ENCODE measurements around the gene SMCHD1.
"Not testable (repeated sequence)": the region's sequence is repeated elsewhere in the genome, so short reads cannot be mapped to it uniquely, and the experiment has no call there.

SMCHD1 gene

DNA sequence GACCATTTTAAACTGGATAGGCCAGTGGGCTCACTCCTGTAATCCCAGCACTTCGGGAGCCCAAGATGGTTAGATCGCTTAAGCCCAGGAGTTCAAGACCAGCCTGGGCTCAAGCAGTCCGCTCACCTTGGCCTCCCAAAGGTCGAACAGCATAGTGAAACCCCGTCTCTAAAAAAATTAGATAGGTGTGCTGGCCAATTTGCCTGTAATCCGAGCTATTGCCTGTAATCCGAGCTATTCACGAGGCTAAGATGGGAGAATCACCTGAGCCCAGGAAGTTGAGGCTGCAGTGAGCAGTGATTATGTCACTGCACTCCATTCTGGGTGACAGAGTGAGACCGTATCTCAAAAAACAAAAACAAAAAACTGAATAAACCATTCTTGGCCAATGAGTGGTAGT is 138.6 kb downstream of the SMCHD1 start:
- Mint-ChIP-seq H3K36me3 (ENCODE audit: low read depth) (peaks cover 45% of the 10 kb centered on the region), H3K27me3 (ENCODE audit: low read depth) (no peaks in the 10 kb centered on the region), H3K4me3 (no peak overlapping the region), H3K4me1 (ENCODE audit: low read depth) (peaks cover 4% of the 10 kb centered on the region), H3K9me3 (no peaks in the 10 kb centered on the region), H3K27ac (no peak overlapping the region)

- no peak overlapping the region for H3K27ac Mint-ChIP-seq
Observed at GRCh38 chr18:2797951-2798350, 142.4 kb downstream of the SMCHD1 start.

GRCh38 chr18:2799369-2799768 is 143.8 kb downstream of the SMCHD1 start:
- H3K27ac Mint-ChIP-seq, result no peak overlapping the region
- no peaks in the 10 kb centered on the region for H3K4me1 Mint-ChIP-seq (ENCODE audit: low read depth)
- H3K27me3 Mint-ChIP-seq (ENCODE audit: low read depth), result no peaks in the 10 kb centered on the region
- H3K36me3 Mint-ChIP-seq (ENCODE audit: low read depth), result peaks cover 43% of the 10 kb centered on the region
- no peak overlapping the region for H3K4me3 Mint-ChIP-seq
- no peaks in the 10 kb centered on the region for H3K9me3 Mint-ChIP-seq

More at GRCh38 chr18:2797951-2798350, 142.4 kb downstream of the SMCHD1 start:
- H3K27me3 Mint-ChIP-seq (ENCODE audit: low read depth), result no peaks in the 10 kb centered on the region
- peaks cover 2% of the 10 kb centered on the region for H3K4me1 Mint-ChIP-seq (ENCODE audit: low read depth)
- no peak overlapping the region for H3K4me3 Mint-ChIP-seq
- H3K36me3 Mint-ChIP-seq (ENCODE audit: low read depth), result peaks cover 43% of the 10 kb centered on the region
- H3K9me3 Mint-ChIP-seq, result no peaks in the 10 kb centered on the region

- peaks cover 9% of the 10 kb centered on the region for H3K9me3 Mint-ChIP-seq
- peaks cover 26% of the 10 kb centered on the region for H3K36me3 Mint-ChIP-seq (ENCODE audit: low read depth)
- no peaks in the 10 kb centered on the region for H3K4me1 Mint-ChIP-seq (ENCODE audit: low read depth)
- no peak overlapping the region for H3K27ac Mint-ChIP-seq
- no peaks in the 10 kb centered on the region for H3K27me3 Mint-ChIP-seq (ENCODE audit: low read depth)
- H3K4me3 Mint-ChIP-seq, result no peak overlapping the region
Observed at GRCh38 chr18:2805970-2806943, 150.7 kb downstream of the SMCHD1 start.

GRCh38 chr18:2808640-2809039 is 153.1 kb downstream of the SMCHD1 start:
- not testable (repeated sequence) for H3K4me1 Mint-ChIP-seq (ENCODE audit: low read depth); H3K4me3 Mint-ChIP-seq; H3K27me3 Mint-ChIP-seq (ENCODE audit: low read depth); H3K27ac Mint-ChIP-seq
- H3K36me3 Mint-ChIP-seq (ENCODE audit: low read depth), result peaks cover 22% of the 10 kb centered on the region
- H3K9me3 Mint-ChIP-seq, result peaks cover 24% of the 10 kb centered on the region

DNA sequence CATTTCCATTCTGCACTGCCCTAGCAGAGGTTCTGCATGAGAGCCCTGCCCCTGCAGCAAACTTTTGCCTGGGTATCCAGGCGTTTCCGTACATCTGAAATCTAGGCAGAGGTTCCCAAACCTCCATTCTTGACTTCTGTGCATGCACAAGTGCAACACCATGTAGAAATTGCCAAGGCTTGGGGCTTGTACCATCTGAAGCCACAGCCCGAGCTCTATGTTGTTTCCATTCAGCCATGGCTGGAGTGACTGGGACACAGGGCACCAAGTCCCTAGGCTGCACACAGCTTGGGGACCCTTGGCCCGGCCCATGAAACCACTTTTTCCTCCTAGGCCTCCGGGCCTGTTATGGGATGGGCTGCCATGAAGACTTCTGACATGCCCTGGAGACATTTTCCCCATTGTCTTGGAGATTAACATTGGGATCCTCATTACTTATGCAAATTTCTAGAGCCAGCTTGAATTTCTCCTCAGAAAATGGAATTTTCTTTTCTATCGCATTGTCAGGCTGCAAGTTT is 154.2 kb downstream of the SMCHD1 start:
- Mint-ChIP-seq H3K36me3 (ENCODE audit: low read depth) (peaks cover 19% of the 10 kb centered on the region), H3K9me3 (peaks cover 30% of the 10 kb centered on the region)
- H3K4me1 Mint-ChIP-seq (ENCODE audit: low read depth); H3K27ac Mint-ChIP-seq; H3K27me3 Mint-ChIP-seq (ENCODE audit: low read depth); H3K4me3 Mint-ChIP-seq: not testable (repeated sequence)

DNA sequence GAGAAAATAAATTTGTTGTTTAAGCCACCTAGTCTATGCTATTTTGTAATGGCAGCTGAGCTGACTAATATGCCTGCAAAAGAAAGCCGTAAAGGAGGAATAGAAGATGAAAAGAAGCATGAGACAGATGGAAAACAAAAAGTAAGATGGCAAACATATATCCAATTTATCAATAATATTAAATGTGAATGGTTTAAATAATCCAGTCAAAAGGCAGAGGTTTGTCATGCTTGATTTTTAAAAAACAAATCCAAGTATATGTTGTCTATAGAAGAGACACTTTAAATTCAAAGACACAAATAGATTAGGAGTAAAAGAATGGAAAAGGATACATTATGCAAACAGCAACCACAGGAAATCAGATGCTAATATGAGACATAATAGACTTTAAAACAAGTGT is 155.9 kb downstream of the SMCHD1 start:
- Mint-ChIP-seq H3K4me1 (ENCODE audit: low read depth) (no peaks in the 10 kb centered on the region), H3K9me3 (peaks cover 35% of the 10 kb centered on the region), H3K27me3 (ENCODE audit: low read depth) (no peaks in the 10 kb centered on the region), H3K27ac (no peak overlapping the region), H3K36me3 (ENCODE audit: low read depth) (peaks cover 10% of the 10 kb centered on the region), H3K4me3 (no peak overlapping the region)

- no peaks in the 10 kb centered on the region for H3K36me3 Mint-ChIP-seq (ENCODE audit: low read depth)
Observed at GRCh38 chr18:2814928-2815327, 159.4 kb downstream of the SMCHD1 start.

GRCh38 chr18:2818281-2818680 is 162.8 kb downstream of the SMCHD1 start:
- no peak overlapping the region for H3K4me3 Mint-ChIP-seq
- no peaks in the 10 kb centered on the region for H3K27me3 Mint-ChIP-seq (ENCODE audit: low read depth)
- H3K9me3 Mint-ChIP-seq, result peaks cover 29% of the 10 kb centered on the region
- no peak overlapping the region for H3K27ac Mint-ChIP-seq
- H3K36me3 Mint-ChIP-seq (ENCODE audit: low read depth), result no peaks in the 10 kb centered on the region
- no peaks in the 10 kb centered on the region for H3K4me1 Mint-ChIP-seq (ENCODE audit: low read depth)

More at GRCh38 chr18:2814928-2815327, 159.4 kb downstream of the SMCHD1 start:
- Mint-ChIP-seq H3K4me1 (ENCODE audit: low read depth) (no peaks in the 10 kb centered on the region), H3K4me3 (no peak overlapping the region), H3K9me3 (peaks cover 49% of the 10 kb centered on the region), H3K27ac (no peak overlapping the region), H3K27me3 (ENCODE audit: low read depth) (no peaks in the 10 kb centered on the region)

DNA sequence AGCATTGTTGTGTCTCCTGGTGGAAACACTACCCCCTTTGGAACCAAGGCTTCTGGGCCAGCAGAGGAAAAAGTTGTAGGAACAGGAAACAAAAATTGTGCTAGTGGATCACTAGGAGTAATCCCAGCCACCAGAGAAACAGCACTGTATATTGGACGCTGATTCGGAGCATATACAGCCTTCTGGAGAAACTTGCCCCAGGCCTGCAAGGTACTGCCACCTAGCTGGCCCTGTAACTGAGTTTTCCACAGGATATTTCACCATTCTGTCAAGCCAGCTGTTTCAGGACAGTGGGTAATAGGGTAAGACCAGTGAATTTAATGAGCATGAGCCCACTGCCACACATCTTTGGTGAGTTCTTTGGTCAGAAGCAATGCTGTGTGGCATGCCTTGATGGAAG is 166.2 kb downstream of the SMCHD1 start:
- peaks cover 17% of the 10 kb centered on the region for H3K9me3 Mint-ChIP-seq
- H3K27ac Mint-ChIP-seq, result no peak overlapping the region
- H3K4me3 Mint-ChIP-seq, result no peak overlapping the region
- no peaks in the 10 kb centered on the region for H3K36me3 Mint-ChIP-seq (ENCODE audit: low read depth)
- H3K27me3 Mint-ChIP-seq (ENCODE audit: low read depth), result no peaks in the 10 kb centered on the region
- H3K4me1 Mint-ChIP-seq (ENCODE audit: low read depth), result no peaks in the 10 kb centered on the region

DNA sequence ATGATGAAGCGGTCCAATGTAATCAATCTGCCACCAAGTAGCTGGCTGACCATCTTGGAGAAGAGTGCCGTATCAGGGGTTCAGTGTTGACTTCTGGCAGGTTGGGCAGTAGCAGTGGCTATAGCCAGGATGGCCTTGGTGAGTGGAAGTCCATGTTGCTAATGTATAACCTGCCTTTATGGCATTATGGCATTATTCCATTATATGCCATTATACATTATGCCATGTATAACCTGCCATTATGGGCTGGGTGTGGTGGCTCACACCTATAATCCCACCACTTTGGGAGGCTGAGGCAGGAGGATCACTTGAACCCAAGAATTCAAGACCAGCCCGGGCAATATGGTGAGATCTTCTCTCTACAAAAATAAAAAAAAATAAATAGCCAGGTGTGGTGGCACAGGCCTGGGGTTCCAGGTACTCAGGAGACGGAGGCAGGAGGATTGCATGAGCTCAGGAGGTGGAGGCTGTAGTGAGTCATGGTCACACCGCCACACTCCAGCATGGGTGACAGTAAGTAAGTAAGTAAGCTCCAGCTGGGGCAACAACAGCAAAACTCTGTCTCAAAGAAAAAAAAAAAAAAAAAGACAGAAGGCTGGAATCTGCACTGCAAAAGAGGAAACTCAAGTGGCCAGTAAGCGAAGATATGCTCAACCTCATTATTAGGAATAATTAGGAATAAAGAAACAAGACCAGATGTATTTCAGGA is 166.8 kb downstream of the SMCHD1 start:
- Mint-ChIP-seq H3K27me3 (ENCODE audit: low read depth) (no peaks in the 10 kb centered on the region), H3K9me3 (peaks cover 14% of the 10 kb centered on the region), H3K27ac (no peak overlapping the region), H3K4me1 (ENCODE audit: low read depth) (no peaks in the 10 kb centered on the region), H3K4me3 (no peak overlapping the region), H3K36me3 (ENCODE audit: low read depth) (no peaks in the 10 kb centered on the region)

DNA sequence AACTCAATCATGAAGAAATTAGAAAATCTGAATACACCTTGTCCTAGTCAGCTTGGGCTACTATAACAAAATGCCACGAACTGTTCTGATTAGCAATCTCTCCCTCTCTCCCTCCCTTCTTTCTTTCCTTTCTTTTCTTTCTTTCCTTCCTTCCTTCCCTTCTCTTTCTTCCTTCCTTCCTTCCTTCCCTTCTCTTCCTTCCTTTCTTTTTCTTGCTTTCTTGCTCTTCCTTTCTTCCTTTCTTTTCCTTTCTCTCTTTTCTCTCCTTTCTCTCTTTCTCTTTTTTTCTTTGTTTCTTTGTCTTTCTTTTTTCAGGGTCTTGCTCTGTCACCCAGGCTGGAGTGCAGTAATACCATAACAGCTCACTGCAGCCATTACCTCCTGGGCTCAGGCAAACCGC is 167.7 kb downstream of the SMCHD1 start:
- Mint-ChIP-seq H3K9me3 (peaks cover 6% of the 10 kb centered on the region), H3K36me3 (ENCODE audit: low read depth) (no peaks in the 10 kb centered on the region), H3K4me3 (no peak overlapping the region), H3K4me1 (ENCODE audit: low read depth) (no peaks in the 10 kb centered on the region), H3K27ac (no peak overlapping the region), H3K27me3 (ENCODE audit: low read depth) (no peaks in the 10 kb centered on the region)

GRCh38 chr18:2823966-2824365 is 168.4 kb downstream of the SMCHD1 start:
- H3K9me3 Mint-ChIP-seq, result peaks cover 3% of the 10 kb centered on the region
- no peaks in the 10 kb centered on the region for H3K36me3 Mint-ChIP-seq (ENCODE audit: low read depth)
- no peaks in the 10 kb centered on the region for H3K27me3 Mint-ChIP-seq (ENCODE audit: low read depth)
- H3K27ac Mint-ChIP-seq, result no peak overlapping the region
- no peaks in the 10 kb centered on the region for H3K4me1 Mint-ChIP-seq (ENCODE audit: low read depth)
- H3K4me3 Mint-ChIP-seq, result no peak overlapping the region

DNA sequence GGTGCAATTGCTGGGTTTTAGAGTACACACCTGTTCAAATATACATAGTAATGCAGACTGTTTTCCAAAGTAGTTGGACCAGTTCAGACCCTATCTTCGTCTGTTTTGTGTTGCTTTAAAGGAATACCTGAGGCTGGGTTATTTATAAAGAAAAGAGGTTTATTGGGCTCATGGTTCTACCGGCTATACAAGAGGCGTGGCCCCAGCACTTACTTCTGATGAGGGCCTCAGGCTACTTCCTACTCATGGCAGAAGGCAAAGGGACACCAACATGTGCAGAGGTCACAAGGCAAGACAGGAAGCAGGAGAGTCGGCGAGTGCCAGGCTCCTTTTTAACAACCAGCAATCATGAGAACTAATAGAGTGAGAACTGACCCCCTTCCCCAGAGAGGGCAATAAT is 169.3 kb downstream of the SMCHD1 start:
- no peak overlapping the region for H3K27ac Mint-ChIP-seq
- peaks cover 3% of the 10 kb centered on the region for H3K9me3 Mint-ChIP-seq
- no peak overlapping the region for H3K4me3 Mint-ChIP-seq
- no peaks in the 10 kb centered on the region for H3K27me3 Mint-ChIP-seq (ENCODE audit: low read depth)
- H3K36me3 Mint-ChIP-seq (ENCODE audit: low read depth), result no peaks in the 10 kb centered on the region
- H3K4me1 Mint-ChIP-seq (ENCODE audit: low read depth), result no peaks in the 10 kb centered on the region
